22Rv1 (cell line): Measurements from ENCODE around the gene WWC1.

ENCODE experiments used
- ZFX ChIP-seq: fragments of 450-650 bp; IDR thresholded peaks from 2 replicates; pipeline ENCODE4 v1.6.1; 2017; ENCODE audit warnings: antibody characterized with exemption, borderline replicate concordance
- TF ChIP-seq, protein P1 (sequence below): fragments of 450-650 bp; IDR thresholded peaks from 2 replicates; pipeline ENCODE4 v1.5.1; 2017; ENCODE audit warnings: mild to moderate bottlenecking

GRCh38 chr5:168274406-168274805 is 17.0 kb upstream of the WWC1 start:
- TF ChIP-seq, protein P1, sequence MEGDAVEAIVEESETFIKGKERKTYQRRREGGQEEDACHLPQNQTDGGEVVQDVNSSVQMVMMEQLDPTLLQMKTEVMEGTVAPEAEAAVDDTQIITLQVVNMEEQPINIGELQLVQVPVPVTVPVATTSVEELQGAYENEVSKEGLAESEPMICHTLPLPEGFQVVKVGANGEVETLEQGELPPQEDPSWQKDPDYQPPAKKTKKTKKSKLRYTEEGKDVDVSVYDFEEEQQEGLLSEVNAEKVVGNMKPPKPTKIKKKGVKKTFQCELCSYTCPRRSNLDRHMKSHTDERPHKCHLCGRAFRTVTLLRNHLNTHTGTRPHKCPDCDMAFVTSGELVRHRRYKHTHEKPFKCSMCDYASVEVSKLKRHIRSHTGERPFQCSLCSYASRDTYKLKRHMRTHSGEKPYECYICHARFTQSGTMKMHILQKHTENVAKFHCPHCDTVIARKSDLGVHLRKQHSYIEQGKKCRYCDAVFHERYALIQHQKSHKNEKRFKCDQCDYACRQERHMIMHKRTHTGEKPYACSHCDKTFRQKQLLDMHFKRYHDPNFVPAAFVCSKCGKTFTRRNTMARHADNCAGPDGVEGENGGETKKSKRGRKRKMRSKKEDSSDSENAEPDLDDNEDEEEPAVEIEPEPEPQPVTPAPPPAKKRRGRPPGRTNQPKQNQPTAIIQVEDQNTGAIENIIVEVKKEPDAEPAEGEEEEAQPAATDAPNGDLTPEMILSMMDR, result no peak
- TF ChIP-seq ZFX, result no peak
